NCI-H2107 treated with DMSO at 0.1 percent for 48 hours (cell line): Measurements from ENCODE around the gene AKAP13.
"Not testable (repeated sequence)": the region's sequence is repeated elsewhere in the genome, so short reads cannot be mapped to it uniquely, and the experiment has no call there.

Experiments
- DNase-seq: peaks from one replicate; lab custom pipeline; 2025; ENCODE audit not compliant: unreplicated experiment; lab: John Stamatoyannopoulos, UW

Gene AKAP13

DNA sequence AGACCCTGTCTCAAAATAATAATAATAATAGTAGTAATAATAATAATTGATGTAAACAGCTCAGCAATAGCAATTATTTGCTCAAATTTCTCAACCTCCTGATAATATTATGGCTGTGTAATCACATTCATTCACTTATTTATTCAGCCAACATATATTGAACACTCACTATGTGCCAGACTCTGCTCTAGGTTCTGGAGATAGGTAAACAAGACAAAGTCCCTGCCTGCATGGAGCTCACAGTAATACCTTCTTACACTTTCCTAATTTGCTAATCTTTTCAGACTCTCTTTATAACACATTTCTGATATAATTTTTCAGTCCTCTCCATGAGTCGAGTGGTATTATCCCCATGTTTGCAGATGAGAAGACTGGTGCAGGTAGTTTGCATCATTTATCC, 276.7 kb downstream of the AKAP13 start:
- no peak for DNase-seq

DNA sequence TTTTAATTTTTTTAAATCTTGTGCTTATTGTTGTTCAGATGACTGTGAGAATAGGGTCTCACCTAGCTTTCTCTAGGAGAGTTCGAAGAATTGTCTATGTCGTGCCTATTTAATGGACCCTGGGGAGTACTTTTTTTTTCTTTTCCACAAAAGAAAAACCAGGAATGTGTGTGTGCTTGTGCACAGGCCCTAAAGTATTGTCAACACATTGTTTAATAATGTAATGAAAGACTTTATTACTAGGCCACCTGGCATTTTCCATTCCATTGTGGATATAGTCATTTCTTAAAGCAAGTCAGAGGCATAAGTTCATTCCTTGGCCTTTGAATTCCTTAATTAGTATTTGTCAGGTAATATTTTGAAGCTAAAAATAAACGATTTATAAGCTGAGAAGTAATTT, 278.4 kb downstream of the AKAP13 start:
- DNase-seq = no peak

DNA sequence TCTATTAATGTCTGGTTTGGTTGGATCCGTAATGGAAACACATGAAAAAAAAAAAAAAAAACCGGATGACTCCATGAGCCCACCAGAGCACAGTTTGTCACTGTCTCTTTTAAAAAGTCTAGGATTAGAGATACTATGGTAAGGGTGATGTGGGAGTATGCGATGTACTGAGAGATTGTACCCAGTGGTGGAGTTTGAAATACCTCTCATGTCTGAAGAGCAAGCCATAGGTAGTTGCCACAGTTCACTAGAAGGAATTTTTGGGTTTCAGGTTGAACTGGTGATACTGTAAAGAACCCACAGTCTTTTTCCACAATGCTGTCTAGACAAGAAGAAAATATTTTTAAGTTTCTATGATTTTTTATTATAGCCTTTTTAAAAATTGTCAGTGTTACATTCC, 281.5 kb downstream of the AKAP13 start:
- DNase-seq = no peak

GRCh38 chr15:85665677-85666076, 285.3 kb downstream of the AKAP13 start:
- DNase-seq = not testable (repeated sequence)

GRCh38 chr15:85667491-85668424, 287.4 kb downstream of the AKAP13 start:
- DNase-seq = no peak

DNA sequence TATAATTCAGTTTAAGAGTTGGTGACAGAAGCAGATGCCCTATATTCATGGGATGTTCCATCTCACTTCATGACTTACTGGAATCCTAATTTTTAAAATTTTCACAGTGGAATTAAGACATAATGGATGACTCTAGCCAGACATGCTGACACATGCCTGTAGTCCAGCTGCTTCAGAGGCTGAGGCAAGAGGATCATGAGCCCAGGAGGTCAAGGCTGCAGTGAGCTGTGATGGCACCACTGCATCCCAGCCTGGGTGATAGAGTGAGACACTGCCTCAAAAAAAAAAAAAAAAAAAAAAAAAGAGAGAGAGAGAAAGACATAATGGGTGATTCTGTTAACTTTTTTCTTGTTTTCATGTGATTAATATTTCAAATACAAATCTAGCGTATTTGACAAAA, 290.8 kb downstream of the AKAP13 start:
- no peak for DNase-seq

- no peak for DNase-seq
These were observed 292.1 kb downstream of the AKAP13 start for GRCh38 chr15:85672332-85673084.

- no peak for DNase-seq
These were observed 292.9 kb downstream of the AKAP13 start for GRCh38 chr15:85673326-85673725.

DNA sequence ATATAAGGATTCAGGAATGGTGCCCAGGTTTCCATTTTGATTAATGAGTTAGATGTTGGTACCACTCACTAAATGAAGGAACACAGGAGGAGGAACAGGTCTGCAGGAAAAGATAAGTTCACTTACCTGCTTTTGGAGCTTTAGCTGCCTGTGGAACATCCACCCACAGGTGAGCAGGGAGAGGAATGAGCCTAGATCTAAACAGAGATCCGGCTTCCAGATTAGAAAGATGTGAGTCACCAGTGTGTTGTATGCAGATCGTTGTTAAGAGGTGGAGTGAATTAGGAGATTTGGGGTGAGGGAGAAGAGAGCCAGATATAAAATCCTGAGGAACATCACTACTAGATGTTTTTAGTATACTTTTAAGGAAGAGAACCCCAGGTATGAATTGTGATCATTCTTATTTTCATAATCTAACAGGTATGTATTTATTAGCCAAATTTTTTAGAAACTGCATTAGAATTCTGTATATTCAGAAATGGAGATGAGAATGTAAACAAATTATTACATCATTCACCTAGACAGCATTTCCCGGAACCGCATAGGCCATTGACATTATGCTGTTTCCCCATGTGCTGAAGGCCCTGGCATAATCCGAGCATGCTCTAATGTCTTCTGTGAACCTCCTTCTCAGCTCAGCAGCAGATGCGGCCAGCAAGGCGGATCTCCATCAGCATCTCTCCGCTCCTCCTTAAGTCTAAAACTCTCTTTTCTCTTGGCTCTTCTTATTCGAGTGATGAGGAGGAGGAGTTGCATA, 296.1 kb downstream of the AKAP13 start:
- no peak for DNase-seq

- no peak for DNase-seq
These were observed 298.8 kb downstream of the AKAP13 start for GRCh38 chr15:85679231-85679630.

DNA sequence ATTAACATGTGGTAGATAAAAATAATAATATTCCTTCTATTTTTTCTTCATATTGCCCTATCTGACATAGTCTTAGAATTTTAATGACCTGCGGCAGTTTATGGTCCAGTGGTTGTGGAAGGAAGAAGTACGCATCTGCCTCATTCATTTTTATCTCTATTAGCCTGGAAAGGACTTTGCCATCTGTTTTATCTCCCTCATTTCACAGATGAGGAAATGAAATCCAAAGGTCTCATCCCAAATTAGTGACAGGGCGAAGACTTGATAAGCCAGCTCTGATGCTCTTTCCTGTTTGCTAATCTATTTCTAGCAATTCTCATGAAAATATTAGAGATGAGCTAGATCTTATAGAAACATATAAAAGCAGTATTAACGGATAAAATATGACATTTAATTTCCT, 301.0 kb downstream of the AKAP13 start:
- DNase-seq = no peak

- no peak for DNase-seq
These were observed 303.8 kb downstream of the AKAP13 start for GRCh38 chr15:85684174-85684710.

DNA sequence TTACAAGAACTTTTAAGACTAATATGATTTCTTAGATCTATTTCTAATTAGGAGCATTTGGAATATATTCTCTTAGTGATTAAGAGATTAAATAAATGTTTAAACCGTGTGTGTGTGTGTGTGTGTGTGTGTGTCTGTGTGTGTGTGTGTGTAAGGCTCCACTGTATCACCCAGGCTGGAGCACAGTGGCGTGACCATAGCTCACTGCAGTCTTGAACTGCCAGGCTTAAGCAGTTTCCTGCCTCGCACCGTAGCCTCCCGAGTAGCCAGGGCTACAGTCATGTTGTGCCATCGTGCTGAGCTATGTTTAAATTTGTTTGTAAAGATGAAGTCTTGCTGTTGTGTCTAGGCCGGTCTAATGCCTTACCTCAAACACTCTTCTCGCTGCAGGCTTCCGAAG, 305.0 kb downstream of the AKAP13 start:
- DNase-seq = no peak

GRCh38 chr15:85687329-85687728, 306.9 kb downstream of the AKAP13 start:
- DNase-seq = no peak

GRCh38 chr15:85688711-85689110, 308.3 kb downstream of the AKAP13 start:
- DNase-seq = no peak

DNA sequence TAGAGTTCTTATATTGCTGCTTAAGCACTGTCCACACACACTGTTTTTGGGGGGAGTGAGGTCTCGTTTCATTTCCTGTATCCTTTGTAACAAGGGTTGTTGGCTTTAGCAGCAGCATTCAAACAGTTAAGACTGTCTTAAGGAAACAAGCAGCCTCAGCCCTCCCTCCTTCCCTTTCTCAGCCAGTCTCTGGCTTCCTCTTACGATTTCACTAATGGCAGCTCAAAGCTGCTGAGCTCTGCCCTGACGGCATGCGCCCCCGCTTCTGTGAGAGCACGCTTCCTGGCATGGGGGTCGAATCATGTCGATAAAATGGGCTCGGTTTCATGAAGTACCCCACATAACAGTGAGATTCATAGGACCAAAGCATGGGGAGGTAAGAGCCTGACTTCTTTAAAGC, 309.3 kb downstream of the AKAP13 start:
- no peak for DNase-seq

DNA sequence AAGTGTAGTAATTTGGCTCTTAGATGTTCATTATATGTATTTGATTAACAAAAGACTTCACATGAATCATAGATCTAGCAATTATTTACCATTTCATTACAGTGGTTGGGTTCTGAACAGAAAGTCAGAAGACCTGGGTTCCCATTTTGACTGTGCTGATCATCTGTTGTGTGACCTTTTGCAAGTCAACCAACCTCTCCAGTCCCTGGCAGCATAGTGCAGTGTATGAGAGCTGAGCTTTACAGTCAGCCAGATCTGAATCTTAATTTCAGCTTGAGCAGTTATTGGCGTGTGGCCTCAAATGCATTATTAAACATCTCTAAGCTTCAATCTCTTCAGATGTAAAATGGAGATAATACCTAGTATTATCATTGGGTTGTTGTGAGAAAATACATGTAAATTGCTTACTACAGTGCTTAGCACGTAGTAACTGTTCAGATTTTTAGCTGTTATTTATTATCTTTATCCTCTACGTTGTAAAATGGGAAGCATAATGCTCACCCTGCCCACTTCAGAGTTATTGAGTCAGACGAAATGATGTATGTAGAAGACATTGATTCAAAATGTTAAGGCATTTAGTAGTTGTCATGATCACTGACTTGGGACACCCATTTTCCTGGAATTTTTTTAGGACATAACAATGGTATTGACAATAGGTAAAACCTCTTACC, 310.3 kb downstream of the AKAP13 start:
- no peak for DNase-seq

- no peak for DNase-seq
These were observed 311.2 kb downstream of the AKAP13 start for GRCh38 chr15:85691350-85692240.

- DNase-seq = no peak
These were observed 311.9 kb downstream of the AKAP13 start for GRCh38 chr15:85692321-85692720.

DNA sequence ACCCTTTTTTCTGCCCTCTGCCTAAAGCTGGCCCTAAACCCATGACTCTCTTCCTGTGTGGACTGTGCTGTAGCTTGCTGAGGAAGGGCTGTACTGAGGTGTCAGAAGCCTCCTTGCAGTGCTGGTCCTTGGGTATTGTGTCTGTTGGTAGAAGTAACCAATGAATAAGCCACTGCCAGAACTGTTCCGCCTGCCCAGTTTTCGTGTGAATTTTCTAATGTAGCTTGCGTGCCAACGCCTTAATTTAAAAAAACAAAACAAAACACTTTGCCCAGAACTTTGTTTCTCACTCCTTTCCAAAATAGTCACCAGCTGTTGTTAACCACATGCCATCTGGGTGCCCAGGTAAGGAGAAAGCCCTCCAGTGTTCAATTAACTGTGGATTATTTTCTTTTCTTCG, 312.5 kb downstream of the AKAP13 start:
- no peak for DNase-seq
